SU-DHL-6 (cell line): ENCODE results near the gene NXPH1.

ENCODE experiments used
- CTCF ChIP-seq: fragments of 200-600 bp; sonication (generic); IDR thresholded peaks from one replicate; pipeline ENCODE4 v1.5.1; 2017; ENCODE audit warnings: antibody characterized with exemption, mild to moderate bottlenecking, low read length, moderate library complexity; ENCODE audit not compliant: insufficient read depth, poor library complexity, severe bottlenecking
- EZH2phosphoT487 ChIP-seq: fragments of 200-600 bp; sonication (generic), shearing (Covaris generic); conservative IDR thresholded peaks from 2 replicates; pipeline ENCODE4 v1.6.1; 2018; ENCODE audit warnings: mild to moderate bottlenecking, antibody characterized with exemption, low read length, moderate library complexity, mixed read lengths

- TF ChIP-seq CTCF (no peak), EZH2phosphoT487 (no peak)
Observed at GRCh38 chr7:8491544-8492489, 58.4 kb downstream of the NXPH1 start.
